Trophoblast cell (in vitro differentiated cells and primary cell): ENCODE measurements around the gene ZIC2.
"Not testable (repeated sequence)": the region's sequence is repeated elsewhere in the genome, so short reads cannot be mapped to it uniquely, and the experiment has no call there.

Experiments used
- DNase-seq, 2 donors: peaks; one replicate each; pipeline ENCODE4 v3.0.0-alpha.2; 2016
- H2AFZ ChIP-seq: 2 replicates; pipeline ENCODE4 v1.6.1; 2013; ENCODE audit warnings: low read length, moderate library complexity, mild to moderate bottlenecking; ENCODE audit not compliant: insufficient read depth, poor library complexity
- H2AK5ac ChIP-seq: 2 replicates; pipeline ENCODE4 v1.6.1; 2013; ENCODE audit warnings: mild to moderate bottlenecking, low read length
- H2BK120ac ChIP-seq: 2 replicates; pipeline ENCODE4 v1.6.1; 2013; ENCODE audit warnings: low read length, mild to moderate bottlenecking, moderate library complexity; ENCODE audit not compliant: insufficient read depth, poor library complexity
- H2BK12ac ChIP-seq: 2 replicates; pipeline ENCODE4 v1.6.1; 2013; ENCODE audit warnings: mild to moderate bottlenecking, low read length, moderate library complexity
- H2BK5ac ChIP-seq: 2 replicates; pipeline ENCODE4 v1.6.1; 2013; ENCODE audit warnings: low read length, low read depth, moderate library complexity, mild to moderate bottlenecking; ENCODE audit not compliant: poor library complexity
- H3K14ac ChIP-seq: 2 replicates; pipeline ENCODE4 v1.6.1; 2013; ENCODE audit warnings: mild to moderate bottlenecking, low read length
- H3K18ac ChIP-seq: 2 replicates; pipeline ENCODE4 v1.6.1; 2013; ENCODE audit warnings: mild to moderate bottlenecking, low read length
- H3K23ac ChIP-seq: 2 replicates; pipeline ENCODE4 v1.6.1; 2013; ENCODE audit warnings: low read length
- H3K27ac ChIP-seq: 2 replicates; pipeline ENCODE4 v1.5.1; 2013; ENCODE audit warnings: low read depth, mild to moderate bottlenecking, inconsistent platforms, low read length, moderate library complexity
- H3K27me3 ChIP-seq: 2 replicates; pipeline ENCODE4 v1.6.1; 2013; ENCODE audit warnings: inconsistent platforms, mild to moderate bottlenecking, low read length, moderate library complexity; ENCODE audit not compliant: insufficient read depth
- H3K36me3 ChIP-seq, 2 experiments: 1 replicate in 1 of 2; 2 replicates in 1 of 2; pipeline ENCODE4 v1.6.1; 2013; ENCODE audit warnings: low read length in 2 of 2, mild to moderate bottlenecking in 2 of 2, moderate library complexity in 1 of 2; ENCODE audit not compliant: insufficient read depth in 2 of 2, control insufficient read depth in 1 of 2
- H3K4ac ChIP-seq: 2 replicates; pipeline ENCODE4 v1.6.1; 2013; ENCODE audit warnings: low read depth, mild to moderate bottlenecking, low read length, moderate library complexity
- H3K4me1 ChIP-seq, 2 experiments: 1 replicate in 1 of 2; 2 replicates in 1 of 2; pipeline ENCODE4 v1.6.1; 2013; ENCODE audit warnings: low read length in 2 of 2, mild to moderate bottlenecking in 2 of 2, moderate library complexity in 1 of 2; ENCODE audit not compliant: insufficient read depth in 2 of 2, control insufficient read depth in 1 of 2
- H3K4me2 ChIP-seq: 2 replicates; pipeline ENCODE4 v1.6.1; 2013; ENCODE audit warnings: inconsistent platforms, mild to moderate bottlenecking, low read length, moderate library complexity
- H3K4me3 ChIP-seq: 2 replicates; pipeline ENCODE4 v1.5.1; 2013; ENCODE audit warnings: mild to moderate bottlenecking, low read depth, low read length, inconsistent platforms
- H3K79me1 ChIP-seq: one replicate; pipeline ENCODE4 v1.6.1; 2013; ENCODE audit warnings: low read length
- H3K79me2 ChIP-seq: 2 replicates; pipeline ENCODE4 v1.6.1; 2013; ENCODE audit warnings: low read length, mild to moderate bottlenecking; ENCODE audit not compliant: control insufficient read depth, insufficient read depth, poor library complexity
- H3K9ac ChIP-seq: 2 replicates; pipeline ENCODE4 v1.6.1; 2013; ENCODE audit warnings: mild to moderate bottlenecking, low read length
- H3K9me3 ChIP-seq: 2 replicates; pipeline ENCODE4 v1.6.1; 2013; ENCODE audit warnings: low read depth, mild to moderate bottlenecking, control low read depth, inconsistent platforms, low read length; ENCODE audit not compliant: insufficient read depth
- H4K12ac ChIP-seq: 2 replicates; pipeline ENCODE4 v1.6.1; 2013; ENCODE audit warnings: low read depth, mild to moderate bottlenecking, low read length, moderate library complexity
- H4K8ac ChIP-seq: 2 replicates; pipeline ENCODE4 v1.6.1; 2013; ENCODE audit warnings: low read depth, mild to moderate bottlenecking, low read length, moderate library complexity
- H4K91ac ChIP-seq: one replicate; pipeline ENCODE4 v1.6.1; 2013; ENCODE audit warnings: low read depth, mild to moderate bottlenecking, low read length, moderate library complexity
- WGBS: extraction: QIAGEN DNeasy Blood & Tissue Kit; methylation state at CpG from one replicate; pipeline ENCODE4 v1.1.7; 2013; ENCODE audit warnings: missing lambda C conversion rate; ENCODE audit not compliant: insufficient read length, insufficient coverage; ENCODE audit errors: extremely low coverage; 5-methylcytosine and 5-hydroxymethylcytosine counted together

ZIC2 gene

DNA sequence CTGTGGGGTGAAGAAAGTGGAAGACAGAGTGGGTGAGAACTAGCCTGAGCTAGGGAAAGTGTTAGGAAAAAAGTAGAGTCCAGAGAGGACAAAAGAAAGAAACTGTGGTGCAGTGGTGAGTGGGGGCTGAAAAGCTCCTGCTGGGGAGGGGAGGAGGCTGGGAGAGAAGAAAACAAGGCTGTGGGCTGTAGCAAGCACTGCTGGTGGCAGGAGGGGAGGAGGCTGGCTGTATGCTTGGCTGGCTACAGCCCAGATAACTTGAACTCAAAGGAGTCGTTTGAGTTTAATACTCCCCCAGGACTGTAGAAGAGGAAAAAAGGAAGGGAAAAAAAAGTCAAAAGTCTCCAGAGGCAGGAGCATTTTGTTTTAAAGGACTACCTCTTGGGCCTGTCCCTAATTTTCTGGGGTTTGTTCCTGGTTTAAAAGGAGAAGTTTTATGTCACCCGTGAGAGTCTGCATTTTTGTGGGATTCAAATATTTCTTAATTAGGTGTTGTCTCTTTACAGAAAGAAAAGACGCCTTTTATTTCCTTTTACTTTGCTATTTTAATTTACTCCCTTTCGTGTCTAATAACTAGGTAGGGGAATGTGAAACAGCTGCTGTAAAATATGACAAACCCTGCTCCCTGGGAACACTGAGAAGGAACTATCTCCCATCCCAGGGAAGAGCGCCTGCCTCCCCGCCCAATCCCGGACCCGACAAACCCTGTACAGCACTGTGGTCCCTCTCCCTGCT is 31.7 kb upstream of the ZIC2 start:
- Histone ChIP-seq H3K4me1 (no peaks in the 10 kb centered on the region), H3K79me1 (no peaks in the 10 kb centered on the region), H4K8ac (no peak overlapping the region), H4K12ac (no peak overlapping the region), H3K18ac (no peak overlapping the region), H3K4me2 (no peak overlapping the region), H2BK120ac (no peak overlapping the region), H2BK5ac (no peak overlapping the region), H3K4me3 (no peak overlapping the region), H3K4ac (no peak overlapping the region), H3K36me3 (no peaks in the 10 kb centered on the region), H3K27ac (no peak overlapping the region), H3K79me2 (no peaks in the 10 kb centered on the region), H3K9me3 (no peaks in the 10 kb centered on the region), H3K23ac (no peak overlapping the region), H3K27me3 (peaks cover 10% of the 10 kb centered on the region), H3K9ac (no peak overlapping the region), H2BK12ac (no peak overlapping the region), H2AFZ (no peak overlapping the region), H3K14ac (no peak overlapping the region), H2AK5ac (no peak overlapping the region), H4K91ac (no peak overlapping the region)
- DNase-seq: no peak
- no CpG with 5 or more reads among the region's 8 CpGs for WGBS

DNA sequence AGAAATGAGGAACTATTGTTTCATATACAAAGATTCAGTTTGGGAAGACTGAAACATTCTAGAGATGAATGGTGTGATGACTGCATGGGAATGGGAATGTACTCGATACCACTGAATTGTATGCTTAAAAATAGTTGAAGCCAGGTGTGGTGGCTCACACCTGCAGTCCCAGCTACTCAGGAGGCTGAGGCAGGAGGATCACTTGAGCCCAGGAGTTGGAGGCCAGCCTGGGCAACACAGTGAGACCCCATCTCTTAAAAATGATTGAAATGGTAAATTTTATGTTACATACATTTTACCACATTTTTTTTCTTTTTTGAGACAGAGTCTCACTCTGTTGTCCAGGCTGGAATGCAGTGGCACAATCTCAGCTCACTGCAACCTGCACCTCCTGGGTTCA is 29.9 kb upstream of the ZIC2 start:
- H3K23ac ChIP-seq, H3K4ac ChIP-seq, H3K36me3 ChIP-seq, H2BK12ac ChIP-seq, H3K79me2 ChIP-seq, H3K14ac ChIP-seq, H3K9me3 ChIP-seq, H2AK5ac ChIP-seq, H3K4me2 ChIP-seq, H2BK120ac ChIP-seq, H4K8ac ChIP-seq, H3K27ac ChIP-seq, H4K12ac ChIP-seq, H2BK5ac ChIP-seq, H3K79me1 ChIP-seq, H4K91ac ChIP-seq, H3K4me3 ChIP-seq, H3K4me1 ChIP-seq, H2AFZ ChIP-seq, H3K18ac ChIP-seq, H3K9ac ChIP-seq, DNase-seq: not testable (repeated sequence)
- no CpG with 5 or more reads among the region's 1 CpG for WGBS
- H3K27me3 ChIP-seq: peaks cover 28% of the 10 kb centered on the region

DNA sequence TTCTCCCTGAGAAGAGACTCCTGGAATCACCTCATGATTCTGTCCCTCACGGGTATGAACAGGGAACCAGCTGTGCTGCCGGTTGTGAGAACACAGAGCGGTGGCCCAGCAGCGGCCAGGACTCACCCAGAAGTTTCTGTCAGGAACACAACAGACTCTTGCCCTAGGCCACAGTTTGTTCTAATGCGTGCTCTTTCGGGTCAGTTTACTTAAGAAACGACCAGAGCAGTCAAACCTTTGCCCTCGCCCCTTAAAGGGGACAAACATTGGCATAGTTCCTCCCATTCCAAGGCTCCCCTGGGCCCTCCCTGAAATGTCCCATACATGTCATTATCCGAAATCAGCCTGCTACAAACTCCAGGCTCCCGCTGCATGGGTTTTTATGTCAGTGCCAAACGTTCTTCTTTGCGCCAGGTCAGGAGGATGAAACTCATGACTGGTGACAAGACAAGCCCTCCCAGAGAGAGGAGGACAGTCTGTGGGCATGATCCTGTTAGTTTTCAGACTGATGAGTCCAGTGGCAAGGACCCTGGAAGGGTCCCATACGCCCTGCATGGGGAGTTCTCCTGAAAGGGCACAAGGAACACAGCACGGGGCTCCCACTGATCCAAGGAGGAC is 28.3 kb upstream of the ZIC2 start:
- Histone ChIP-seq H2BK120ac (no peak overlapping the region), H3K27me3 (peaks cover 44% of the 10 kb centered on the region), H3K14ac (no peak overlapping the region), H3K4ac (no peak overlapping the region), H2AFZ (no peak overlapping the region), H3K23ac (no peak overlapping the region), H3K9me3 (peaks cover 5% of the 10 kb centered on the region), H3K4me2 (no peak overlapping the region), H4K8ac (no peak overlapping the region), H4K91ac (no peak overlapping the region), H3K79me1 (no peaks in the 10 kb centered on the region), H3K36me3 (no peaks in the 10 kb centered on the region), H2AK5ac (no peak overlapping the region), H2BK5ac (no peak overlapping the region), H2BK12ac (no peak overlapping the region), H3K4me3 (no peak overlapping the region), H3K79me2 (no peaks in the 10 kb centered on the region), H3K4me1 (peaks cover 6 to 9% of the 10 kb centered on the region in 2 experiments), H3K27ac (no peak overlapping the region), H3K18ac (no peak overlapping the region), H4K12ac (no peak overlapping the region), H3K9ac (no peak overlapping the region)
- no CpG with 5 or more reads among the region's 14 CpGs for WGBS
- DNase-seq: no peak

GRCh38 chr13:99955107-99955746 is 26.4 kb upstream of the ZIC2 start:
- no peak overlapping the region for H2BK120ac ChIP-seq
- H3K27me3 ChIP-seq: peaks cover 64% of the 10 kb centered on the region
- H3K23ac ChIP-seq: no peak overlapping the region
- DNase-seq: no peak
- H4K91ac ChIP-seq: no peak overlapping the region
- no peak overlapping the region for H4K8ac ChIP-seq
- H3K4me1 ChIP-seq: peaks cover 11% of the 10 kb centered on the region in 2 experiments
- WGBS: no CpG with 5 or more reads among the region's 21 CpGs
- no peak overlapping the region for H3K27ac ChIP-seq
- H3K79me1 ChIP-seq: no peaks in the 10 kb centered on the region
- H3K36me3 ChIP-seq: no peaks in the 10 kb centered on the region
- peak overlapping the region; percentile 56 for H3K4me2 ChIP-seq
- no peak overlapping the region for H3K18ac ChIP-seq
- no peak overlapping the region for H2AFZ ChIP-seq
- H3K9ac ChIP-seq: no peak overlapping the region
- H2BK5ac ChIP-seq: no peak overlapping the region
- H3K14ac ChIP-seq: no peak overlapping the region
- no peak overlapping the region for H3K4ac ChIP-seq
- H2AK5ac ChIP-seq: no peak overlapping the region
- H3K79me2 ChIP-seq: no peaks in the 10 kb centered on the region
- no peak overlapping the region for H4K12ac ChIP-seq
- H3K4me3 ChIP-seq: no peak overlapping the region
- H2BK12ac ChIP-seq: no peak overlapping the region
- peaks cover 5% of the 10 kb centered on the region for H3K9me3 ChIP-seq
